HG02938 (cell line): ENCODE results near the gene KRTAP10-10.
"Not testable (repeated sequence)": the region's sequence is repeated elsewhere in the genome, so short reads cannot be mapped to it uniquely, and the experiment has no call there.

ENCODE experiments used
- ATAC-seq: cut with Tn5 transposase; IDR thresholded peaks from one replicate; pipeline ENCODE4 v1.9.1; 2021; ENCODE audit warnings: mild to moderate bottlenecking, moderate library complexity; ENCODE audit not compliant: unreplicated experiment

The KRTAP10-10 gene

GRCh38 chr21:44602463-44602850, 34.7 kb upstream of the KRTAP10-10 start:
- no peak for ATAC-seq

GRCh38 chr21:44603109-44603875, 33.9 kb upstream of the KRTAP10-10 start:
- ATAC-seq = no peak

GRCh38 chr21:44603911-44604310, 33.2 kb upstream of the KRTAP10-10 start:
- ATAC-seq = no peak

- ATAC-seq = no peak
Observed at GRCh38 chr21:44606495-44606894, 30.7 kb upstream of the KRTAP10-10 start.

GRCh38 chr21:44609193-44609592, 28.0 kb upstream of the KRTAP10-10 start:
- ATAC-seq = no peak

GRCh38 chr21:44610157-44610843, 26.9 kb upstream of the KRTAP10-10 start:
- not testable (repeated sequence) for ATAC-seq

GRCh38 chr21:44611551-44611950, 25.6 kb upstream of the KRTAP10-10 start:
- no peak for ATAC-seq

- no peak for ATAC-seq
Observed at GRCh38 chr21:44612029-44612486, 25.1 kb upstream of the KRTAP10-10 start, which contains the start of gene KRTAP10-8. TSS of gene KRTAP10-8 (plus strand) at chr21:44612079. CDS start at chr21:44612101, 22 bp downstream.

- no peak for ATAC-seq
Observed at GRCh38 chr21:44612669-44613229, 24.4 kb upstream of the KRTAP10-10 start.

- no peak for ATAC-seq
Observed at GRCh38 chr21:44613386-44614155, 23.6 kb upstream of the KRTAP10-10 start.

- ATAC-seq = no peak
Observed at GRCh38 chr21:44614161-44614631, 23.0 kb upstream of the KRTAP10-10 start.

GRCh38 chr21:44614961-44615391, 22.2 kb upstream of the KRTAP10-10 start:
- no peak for ATAC-seq

GRCh38 chr21:44615466-44615865, 21.7 kb upstream of the KRTAP10-10 start:
- ATAC-seq = no peak

GRCh38 chr21:44615911-44616590, 21.1 kb upstream of the KRTAP10-10 start:
- no peak for ATAC-seq

- no peak for ATAC-seq
Observed at GRCh38 chr21:44616591-44616926, 20.6 kb upstream of the KRTAP10-10 start.

GRCh38 chr21:44617071-44617501, 20.1 kb upstream of the KRTAP10-10 start:
- no peak for ATAC-seq

- ATAC-seq = no peak
Observed at GRCh38 chr21:44618504-44618903, 18.7 kb upstream of the KRTAP10-10 start.

- no peak for ATAC-seq
Observed at GRCh38 chr21:44618909-44619308, 18.2 kb upstream of the KRTAP10-10 start.

- no peak for ATAC-seq
Observed at GRCh38 chr21:44619886-44620285, 17.3 kb upstream of the KRTAP10-10 start.

- ATAC-seq = no peak
Observed at GRCh38 chr21:44623575-44623974, 13.6 kb upstream of the KRTAP10-10 start.
